ENCODE data around the gene CLDN14. TPM values are rescaled to one million over a fixed set of nuclear protein-coding genes. Genes with fewer than 3 reads are reported as not detected.

CLDN14 gene
- total RNA-seq, 1 experiment from 2014 or later, result 8.9 TPM

DNA sequence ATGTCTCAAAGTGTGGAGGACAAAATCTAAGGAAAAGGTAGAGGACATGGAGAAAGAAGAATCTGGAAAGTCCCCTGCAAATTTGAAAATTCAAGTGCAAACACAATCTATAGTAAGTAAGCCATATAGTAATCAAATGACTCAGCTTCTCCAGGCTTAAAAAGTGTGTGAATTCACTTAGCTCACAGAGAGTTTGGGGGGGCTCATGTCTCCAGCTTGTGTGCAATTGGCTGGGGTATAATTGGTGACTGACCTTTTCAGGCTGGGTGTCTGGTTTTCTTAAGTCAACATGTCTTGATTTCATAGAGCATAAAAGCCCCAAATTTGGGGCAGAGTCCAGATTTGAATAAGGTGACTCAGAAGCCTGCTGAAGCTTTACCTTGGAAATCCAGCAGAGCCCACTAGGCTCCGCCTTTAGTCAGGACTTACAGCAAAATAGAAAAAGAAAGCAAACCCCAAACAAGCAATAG lies 8.6 kb downstream of the CLDN14 start:
- no peak for TF ChIP-seq EZH2phosphoT487 (IDR thresholded peaks at IDR 0.05; ENCODE audit: borderline replicate concordance, low read length)
- TF ChIP-seq CTCF (conservative IDR thresholded peaks at IDR 0.05; ENCODE audit: low read depth, low read length), result no peak
- no peak for TF ChIP-seq EZH2 (IDR thresholded peaks at IDR 0.05; ENCODE audit: low read length, unreplicated experiment)

DNA sequence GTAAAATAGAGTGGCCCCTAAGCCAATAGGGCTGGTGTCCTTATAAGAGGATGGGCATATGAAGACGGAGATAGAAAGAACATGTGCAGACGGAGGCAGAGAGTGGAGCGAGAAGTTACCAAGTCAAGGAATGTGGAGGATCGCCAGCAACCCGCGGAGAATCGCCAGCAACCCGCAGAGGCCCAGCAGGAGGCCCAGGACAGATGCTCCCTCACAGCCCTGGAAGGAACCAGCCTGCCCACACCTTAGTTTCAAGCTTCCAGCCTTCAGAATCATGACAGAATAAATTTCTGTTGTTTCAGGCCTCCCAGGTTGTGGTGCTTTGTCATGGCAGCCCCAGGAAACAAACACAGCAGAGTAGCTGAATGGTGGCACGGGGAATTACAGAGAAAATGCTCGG lies 9.6 kb downstream of the CLDN14 start:
- DNase-seq, result no peak
- Histone ChIP-seq H3K4me3 (ENCODE audit: low read length) (no peak overlapping the region), H3K36me3 (ENCODE audit: low read depth, low read length) (no peaks in the 10 kb centered on the region), H3K27me3 (ENCODE audit: low read length) (no peaks in the 10 kb centered on the region), H4K20me1 (ENCODE audit: low read length) (no peaks in the 10 kb centered on the region), H3K9ac (ENCODE audit: low read length) (peak overlapping the region; percentile 79), H3F3A (ENCODE audit: low read length, unreplicated experiment) (peaks cover 5% of the 10 kb centered on the region), H3K4me2 (ENCODE audit: low read length) (no peak overlapping the region), H3K27ac (ENCODE audit: low read length) (peak overlapping the region; percentile 98), H3K4me1 (ENCODE audit: insufficient read depth, low read length) (peaks cover 42% of the 10 kb centered on the region), H3K9me2 (replicated peaks; ENCODE audit: low read length) (no peaks in the 10 kb centered on the region), H2AFZ (ENCODE audit: low read length) (no peak overlapping the region), H3K9me3 (ENCODE audit: low read length) (no peaks in the 10 kb centered on the region), H3K79me2 (ENCODE audit: low read length) (peaks cover 15% of the 10 kb centered on the region)
- POLR2A ChIA-PET (ENCODE audit: unreplicated experiment), result no interaction called here
- BruUV-seq (replicated peaks), result no TSS peak
- CTCF ChIA-PET, result no interaction called here
- ATAC-seq, result no peak
- intact Hi-C loops (cut with micrococcal nuclease), result no loop called here
- no peak for TF ChIP-seq EZH2phosphoT487 (IDR thresholded peaks at IDR 0.05; ENCODE audit: borderline replicate concordance, low read length)
- TF ChIP-seq EZH2 (IDR thresholded peaks at IDR 0.05; ENCODE audit: low read length, unreplicated experiment), result no peak
- no peak for TF ChIP-seq CTCF (conservative IDR thresholded peaks at IDR 0.05; ENCODE audit: low read depth, low read length)

More for the DNA sequence above, 8.6 kb downstream of the CLDN14 start:
- intact Hi-C loops (cut with micrococcal nuclease), result no loop called here
- POLR2A ChIA-PET (ENCODE audit: unreplicated experiment), result interaction anchor here (0.6 kb wide), 1 partner anchor 18 kb away, joined by 4 read pairs; no protein-coding TSS in a partner anchor
- CTCF ChIA-PET, result interaction anchor here (0.6 to 0.8 kb wide), 3 partner anchors 29 to 310 kb away, joined by 3 to 4 read pairs (median 3); no protein-coding TSS in a partner anchor
- ATAC-seq (peak; percentile 94), DNase-seq (peak; percentile 93)
- no TSS peak for BruUV-seq (replicated peaks)
- Histone ChIP-seq H3K4me2 (ENCODE audit: low read length) (peak overlapping the region; percentile 65), H3K4me3 (ENCODE audit: low read length) (no peak overlapping the region), H3K27ac (ENCODE audit: low read length) (peak overlapping the region; percentile 98), H3F3A (ENCODE audit: low read length, unreplicated experiment) (peaks cover 5% of the 10 kb centered on the region), H3K27me3 (ENCODE audit: low read length) (no peaks in the 10 kb centered on the region), H3K9me3 (ENCODE audit: low read length) (no peaks in the 10 kb centered on the region), H4K20me1 (ENCODE audit: low read length) (no peaks in the 10 kb centered on the region), H2AFZ (ENCODE audit: low read length) (no peak overlapping the region), H3K36me3 (ENCODE audit: low read depth, low read length) (no peaks in the 10 kb centered on the region), H3K9ac (ENCODE audit: low read length) (peak overlapping the region; percentile 79), H3K9me2 (replicated peaks; ENCODE audit: low read length) (no peaks in the 10 kb centered on the region), H3K79me2 (ENCODE audit: low read length) (peaks cover 15% of the 10 kb centered on the region), H3K4me1 (ENCODE audit: insufficient read depth, low read length) (peaks cover 32% of the 10 kb centered on the region)

- Histone ChIP-seq H3K9me3 (ENCODE audit: low read length) (no peaks in the 10 kb centered on the region), H3K36me3 (ENCODE audit: low read depth, low read length) (no peaks in the 10 kb centered on the region), H3K4me1 (ENCODE audit: insufficient read depth, low read length) (peaks cover 60% of the 10 kb centered on the region), H3F3A (ENCODE audit: low read length, unreplicated experiment) (peaks cover 5% of the 10 kb centered on the region), H4K20me1 (ENCODE audit: low read length) (no peaks in the 10 kb centered on the region), H3K9ac (ENCODE audit: low read length) (peak overlapping the region; percentile 83), H2AFZ (ENCODE audit: low read length) (peak overlapping the region; percentile 51), H3K4me3 (ENCODE audit: low read length) (peak overlapping the region; percentile 29; the same call in 1 of the 2 replicates), H3K4me2 (ENCODE audit: low read length) (peak overlapping the region; percentile 55), H3K79me2 (ENCODE audit: low read length) (peaks cover 29% of the 10 kb centered on the region), H3K9me2 (replicated peaks; ENCODE audit: low read length) (no peaks in the 10 kb centered on the region), H3K27ac (ENCODE audit: low read length) (peak overlapping the region; percentile 97), H3K27me3 (ENCODE audit: low read length) (no peaks in the 10 kb centered on the region)
- POLR2A ChIA-PET (ENCODE audit: unreplicated experiment), result interaction anchor here (0.6 to 1.2 kb wide), 2 partner anchors 37 to 384 kb away, joined by 6 to 9 read pairs; no protein-coding TSS in a partner anchor
- TF ChIP-seq CTCF (conservative IDR thresholded peaks at IDR 0.05; ENCODE audit: low read depth, low read length), result no peak
- no peak for TF ChIP-seq EZH2 (IDR thresholded peaks at IDR 0.05; ENCODE audit: low read length, unreplicated experiment)
- TF ChIP-seq EZH2phosphoT487 (IDR thresholded peaks at IDR 0.05; ENCODE audit: borderline replicate concordance, low read length), result no peak
- DNase-seq (peak; percentile 89), ATAC-seq (peak; percentile 61)
- BruUV-seq (replicated peaks), result TSS peak; percentile 77
- intact Hi-C loops (cut with micrococcal nuclease), result loop anchor here (1.0 kb wide), 2 partner anchors 34 to 36 kb away; no protein-coding TSS in a partner anchor
- CTCF ChIA-PET, result no interaction called here
Observed at GRCh38 chr21:36466061-36466511, 13.8 kb downstream of the CLDN14 start.
